Measurements from ENCODE around the gene MAP7. TPM values are rescaled to one million over a fixed set of nuclear protein-coding genes. Genes with fewer than 3 reads are reported as not detected.

MAP7 gene
- total and polyA plus RNA-seq, 9 of the 15 experiments (the other 6 are each of a cell fraction or from before 2014, with no cell fraction given) = 0.76 to 7.7 (median 3.9) TPM

- TF ChIP-seq ZC3H4 (CRISPR knock-in tag; IDR thresholded peaks at IDR 0.05; ENCODE audit: borderline replicate concordance) = no peak
- no peak for TF ChIP-seq AFF4 (CRISPR knock-in tag; IDR thresholded peaks at IDR 0.05)
- TF ChIP-seq ATF3 (IDR thresholded peaks at IDR 0.05) = 0 out of 2 replicates have a peak, but pooled peaks have one; percentile 23
- TF ChIP-seq ATF3 (CRISPR knock-in tag; conservative IDR thresholded peaks at IDR 0.05) = no peak
- TF ChIP-seq CCAR2 (IDR thresholded peaks at IDR 0.05; ENCODE audit: low read depth, low read length) = no peak
- no peak for TF ChIP-seq ZBTB7A (IDR thresholded peaks at IDR 0.05; ENCODE audit: borderline replicate concordance, control insufficient read depth, low read depth, low read length)
- TF ChIP-seq TAF7 (tag; IDR thresholded peaks at IDR 0.05) = no peak
- no peak for TF ChIP-seq MNT (conservative IDR thresholded peaks at IDR 0.05)
- TF ChIP-seq ZNF707 (CRISPR knock-in tag; conservative IDR thresholded peaks at IDR 0.05) = no peak
- TF ChIP-seq POLR3G (IDR thresholded peaks at IDR 0.05; ENCODE audit: extremely low read depth, insufficient read length, insufficient replicate concordance) = no peak
- TF ChIP-seq C11orf30 (IDR thresholded peaks at IDR 0.05; ENCODE audit: low read depth) = no peak
- 0 out of 2 replicates have a peak, but pooled peaks have one; percentile 13 for TF ChIP-seq THAP7 (CRISPR knock-in tag; IDR thresholded peaks at IDR 0.05)
- no peak for TF ChIP-seq NELFE (IDR thresholded peaks at IDR 0.05; ENCODE audit: insufficient read depth, insufficient read length)
- TF ChIP-seq ERF (CRISPR knock-in tag; IDR thresholded peaks at IDR 0.05) = no peak
- no peak for TF ChIP-seq CEBPG (CRISPR knock-in tag; IDR thresholded peaks at IDR 0.05)
- peak; percentile 41 to 48; a peak in 1 of 4 replicates for TF ChIP-seq CEBPG (tag; conservative IDR thresholded peaks at IDR 0.05 in 1 of 2, IDR thresholded peaks at IDR 0.05 in 1 of 2)
These were observed 125.3 kb downstream of the MAP7 start (continued) for GRCh38 chr6:136424901-136425300.
